Activated CD4-positive, alpha-beta T cell treated with anti-CD3 and anti-CD28 coated beads, Interleukin-2, amount 10 ng/mL, durations not matched to agents 24 days and 14 days (primary cell): ENCODE measurements around the gene PCBD1. TPM values are rescaled to one million over a fixed set of nuclear protein-coding genes. Genes with fewer than 3 reads are reported as not detected.

Experiments used
- DNase-seq: peaks from one replicate; pipeline ENCODE4 v3.0.0; 2022
- H3K27ac Mint-ChIP-seq: one replicate; pipeline ENCODE4 v1.8.0; 2022; ENCODE audit warnings: mild to moderate bottlenecking, mixed read lengths
- H3K27me3 Mint-ChIP-seq: one replicate; pipeline ENCODE4 v1.8.0; 2022; ENCODE audit warnings: mixed read lengths
- H3K36me3 Mint-ChIP-seq: one replicate; pipeline ENCODE4 v1.8.0; 2022; ENCODE audit warnings: low read depth, mild to moderate bottlenecking, mixed read lengths
- H3K4me1 Mint-ChIP-seq: one replicate; pipeline ENCODE4 v1.8.0; 2021; ENCODE audit warnings: mixed read lengths
- H3K4me3 Mint-ChIP-seq: one replicate; pipeline ENCODE4 v1.8.0; 2022; ENCODE audit warnings: mild to moderate bottlenecking, moderate library complexity, mixed read lengths
- H3K9me3 Mint-ChIP-seq: one replicate; pipeline ENCODE4 v1.8.0; 2021; ENCODE audit warnings: mixed read lengths
- intact Hi-C: fragments of 100-400 bp; cut with micrococcal nuclease; formaldehyde crosslinking; loops from one replicate; pipeline ENCODE4 v1.15.1; 2023
- total RNA-seq: library from RNA; stranded (reverse); gene quantifications from 2 replicates; pipeline ENCODE4 v1.2.3, GENCODE V29; 2022

The PCBD1 gene
- total RNA-seq, 1 donor from 2014 or later: 67.7 TPM

DNA sequence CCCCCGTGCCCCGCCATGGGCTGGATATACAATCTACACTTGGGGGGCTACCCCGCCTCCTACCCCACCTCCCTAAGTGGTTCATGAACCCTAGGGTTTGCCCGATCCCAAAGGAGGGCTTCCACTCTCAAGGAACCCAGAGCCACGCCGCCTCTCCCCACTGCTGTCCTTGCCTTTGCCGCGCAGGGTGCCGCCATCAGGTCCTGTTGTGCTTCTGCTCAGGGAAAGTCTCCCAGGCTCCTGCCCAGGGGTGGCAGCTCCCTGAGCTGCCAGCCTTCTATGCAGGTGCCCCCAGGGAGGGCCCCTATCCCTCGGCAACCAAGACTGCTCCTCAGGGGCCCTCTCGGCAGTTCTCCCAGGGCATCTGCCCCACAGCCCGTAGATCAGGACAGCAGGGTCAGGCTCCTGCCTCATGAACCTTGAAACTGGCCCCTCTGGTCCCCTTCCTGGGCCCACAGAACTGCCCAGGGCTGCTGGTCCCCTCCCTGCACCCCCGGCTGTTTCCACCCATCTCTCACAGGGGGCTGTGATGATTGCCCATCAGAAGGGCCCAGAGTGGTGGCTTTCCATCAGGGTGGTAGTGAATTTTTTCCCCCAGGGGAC lies 13.0 kb upstream of the PCBD1 start:
- Mint-ChIP-seq H3K27ac (no peak overlapping the region), H3K4me1 (no peaks in the 10 kb centered on the region), H3K27me3 (no peaks in the 10 kb centered on the region), H3K9me3 (no peaks in the 10 kb centered on the region), H3K4me3 (no peak overlapping the region), H3K36me3 (no peaks in the 10 kb centered on the region)
- DNase-seq: no peak
- intact Hi-C loops: no loop called here

DNA sequence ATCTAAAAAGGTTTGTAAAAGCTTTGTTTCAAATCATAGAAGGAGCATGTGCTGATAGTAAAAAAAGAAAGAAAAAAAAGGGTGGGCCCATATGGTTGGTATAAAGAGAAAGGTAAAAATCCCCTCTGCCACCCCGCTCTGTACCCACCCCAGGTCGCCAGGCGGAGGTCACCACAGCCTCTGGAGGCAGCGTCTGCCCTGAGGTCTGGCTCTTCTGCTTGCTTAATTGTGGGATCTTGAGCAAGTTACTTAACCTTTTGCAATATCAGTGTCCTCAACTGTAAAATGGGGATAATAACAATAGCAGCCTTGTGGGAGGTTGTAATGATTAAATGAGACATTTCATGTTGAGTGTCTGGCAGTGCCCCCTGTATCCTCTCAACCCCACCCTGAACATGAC lies 10.7 kb upstream of the PCBD1 start:
- Mint-ChIP-seq H3K4me3 (no peak overlapping the region), H3K27ac (no peak overlapping the region)
- intact Hi-C loops: no loop called here

DNA sequence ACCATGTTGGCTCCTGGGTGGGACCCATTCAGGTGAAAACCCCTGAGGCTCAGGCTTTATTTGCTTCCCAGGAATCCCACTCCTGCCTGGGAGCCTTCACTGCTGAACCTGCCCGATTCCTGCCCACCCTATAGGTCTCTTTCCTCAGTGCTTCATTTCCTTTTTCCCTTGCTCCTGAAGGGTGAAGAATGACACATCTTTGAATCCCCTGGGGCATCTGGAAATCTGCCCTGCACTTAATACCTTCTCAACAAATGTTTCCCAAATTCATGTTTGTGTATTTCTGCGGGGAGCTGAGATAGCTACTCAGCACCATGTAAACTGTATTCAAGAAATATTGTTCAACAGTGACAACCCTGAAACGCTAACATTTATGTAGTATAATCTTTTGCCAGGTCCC lies 10.3 kb upstream of the PCBD1 start:
- no peaks in the 10 kb centered on the region for H3K9me3 Mint-ChIP-seq
- no peaks in the 10 kb centered on the region for H3K36me3 Mint-ChIP-seq
- intact Hi-C loops: no loop called here
- no peak for DNase-seq
- no peak overlapping the region for H3K4me3 Mint-ChIP-seq
- H3K27me3 Mint-ChIP-seq: peaks cover 2% of the 10 kb centered on the region
- H3K4me1 Mint-ChIP-seq: no peaks in the 10 kb centered on the region
- H3K27ac Mint-ChIP-seq: no peak overlapping the region

More for the DNA sequence above, 10.7 kb upstream of the PCBD1 start:
- Mint-ChIP-seq H3K4me1 (no peaks in the 10 kb centered on the region), H3K9me3 (no peaks in the 10 kb centered on the region), H3K36me3 (no peaks in the 10 kb centered on the region), H3K27me3 (peaks cover 2% of the 10 kb centered on the region)
- no peak for DNase-seq

DNA sequence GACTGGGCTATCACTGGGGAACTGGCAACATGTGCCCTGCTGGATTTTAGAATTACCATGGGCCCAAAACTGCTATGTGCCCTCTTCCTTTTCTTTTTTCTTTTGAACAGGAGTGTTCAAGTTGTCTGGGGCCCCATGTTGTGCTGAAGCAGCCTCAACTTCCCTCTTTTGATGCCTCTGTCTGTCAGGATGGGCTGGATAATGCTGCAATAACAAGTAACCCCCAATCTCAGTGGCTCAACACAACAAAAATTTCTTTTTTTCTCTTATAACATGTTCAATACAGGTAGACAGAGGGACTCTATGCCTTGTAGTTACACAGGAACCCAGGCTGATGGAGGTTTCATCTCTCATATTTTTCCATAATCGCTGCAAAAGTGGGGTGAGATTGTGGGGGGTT lies 8.2 kb upstream of the PCBD1 start:
- Mint-ChIP-seq H3K9me3 (no peaks in the 10 kb centered on the region), H3K36me3 (no peaks in the 10 kb centered on the region), H3K27ac (no peak overlapping the region), H3K4me3 (no peak overlapping the region), H3K4me1 (peaks cover 4% of the 10 kb centered on the region), H3K27me3 (peaks cover 2% of the 10 kb centered on the region)
- intact Hi-C loops: no loop called here
- DNase-seq: no peak

DNA sequence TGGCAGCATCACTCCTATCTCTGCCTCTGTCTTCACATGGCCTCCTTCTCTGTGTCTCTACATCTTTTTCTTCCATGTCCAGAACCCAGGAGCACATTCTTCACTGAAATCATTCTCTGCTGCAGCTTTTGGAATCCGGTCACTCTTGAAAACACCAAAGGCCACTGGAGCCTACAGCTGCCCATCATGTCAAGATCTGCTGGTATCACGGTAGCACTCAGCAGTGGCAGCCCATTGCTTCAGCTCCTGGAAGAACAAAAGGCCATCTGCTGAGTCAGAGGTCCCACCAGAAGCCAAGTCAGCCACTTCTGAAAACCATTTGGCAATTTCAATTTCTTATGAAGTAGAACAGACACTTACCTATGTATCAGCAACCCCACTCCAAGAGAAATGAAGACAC lies 6.1 kb upstream of the PCBD1 start:
- intact Hi-C loops: no loop called here
- no peak for DNase-seq
- peaks cover 8% of the 10 kb centered on the region for H3K4me1 Mint-ChIP-seq
- peaks cover 2% of the 10 kb centered on the region for H3K27me3 Mint-ChIP-seq
- H3K36me3 Mint-ChIP-seq: no peaks in the 10 kb centered on the region
- H3K9me3 Mint-ChIP-seq: no peaks in the 10 kb centered on the region
- H3K27ac Mint-ChIP-seq: no peak overlapping the region
- H3K4me3 Mint-ChIP-seq: no peak overlapping the region

DNA sequence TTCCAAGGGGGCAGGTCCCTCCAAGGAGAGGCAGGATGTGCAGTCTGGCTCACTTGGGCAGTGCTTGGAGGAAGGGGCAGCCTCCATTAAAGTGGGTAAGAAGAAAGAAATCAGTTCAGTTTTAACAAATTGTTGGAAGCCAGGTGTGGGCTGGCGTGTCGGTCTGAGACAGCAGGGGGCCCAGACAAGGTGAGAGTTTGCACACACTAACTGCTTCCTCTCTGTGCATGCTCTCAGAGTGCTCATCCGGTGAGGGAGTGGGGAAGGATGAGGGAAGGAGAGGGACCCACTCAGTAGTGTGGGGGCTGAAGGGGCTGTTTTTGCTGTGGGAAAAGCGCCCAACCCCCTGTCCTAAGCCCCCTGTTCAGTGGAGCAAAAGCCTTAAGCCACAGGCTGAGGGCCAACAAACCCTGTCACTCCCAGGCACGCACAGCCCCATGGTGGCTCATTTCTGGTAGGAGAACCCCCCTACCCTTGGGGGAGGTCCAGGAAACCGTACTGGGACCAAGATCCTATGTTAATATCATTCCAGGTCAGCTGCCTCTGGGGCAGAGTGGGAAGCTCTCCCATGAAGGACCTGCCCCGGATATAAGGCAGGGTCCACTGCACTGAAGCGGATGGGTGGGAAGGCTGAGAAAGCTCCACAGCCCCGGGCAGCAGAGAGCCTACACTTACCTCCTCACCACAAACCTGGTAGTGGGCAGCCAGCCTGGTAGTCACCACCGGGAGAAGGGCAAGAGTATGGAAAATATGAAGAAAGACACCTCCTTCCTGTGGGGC lies 5.1 kb upstream of the PCBD1 start:
- Mint-ChIP-seq H3K27ac (no peak overlapping the region), H3K27me3 (peaks cover 2% of the 10 kb centered on the region), H3K4me1 (peaks cover 14% of the 10 kb centered on the region), H3K4me3 (no peak overlapping the region), H3K36me3 (no peaks in the 10 kb centered on the region), H3K9me3 (no peaks in the 10 kb centered on the region)
- intact Hi-C loops: no loop called here
- DNase-seq: no peak

DNA sequence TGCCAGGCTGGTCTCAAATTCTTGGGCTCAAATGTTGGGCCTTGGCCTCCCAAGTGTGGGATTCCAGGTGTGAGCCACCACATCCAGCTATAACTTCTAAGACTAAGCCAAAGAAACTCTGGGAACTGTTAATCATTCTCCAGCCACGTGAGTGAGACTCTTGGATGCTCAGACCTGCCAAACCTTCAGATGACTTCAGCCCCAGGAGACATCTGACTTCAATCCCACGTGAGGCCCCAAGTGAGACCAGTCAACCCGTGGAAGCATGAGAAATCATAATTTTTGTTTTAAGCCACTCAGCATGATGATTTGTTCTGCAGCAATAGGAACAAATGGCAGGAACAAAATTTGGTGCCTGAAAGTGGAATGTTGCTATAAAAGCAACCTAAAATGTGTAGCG lies 4.3 kb upstream of the PCBD1 start:
- H3K4me1 Mint-ChIP-seq: peaks cover 14% of the 10 kb centered on the region
- intact Hi-C loops: no loop called here
- H3K9me3 Mint-ChIP-seq: no peaks in the 10 kb centered on the region
- H3K27me3 Mint-ChIP-seq: peaks cover 2% of the 10 kb centered on the region
- no peak overlapping the region for H3K27ac Mint-ChIP-seq
- H3K36me3 Mint-ChIP-seq: no peaks in the 10 kb centered on the region
- H3K4me3 Mint-ChIP-seq: no peak overlapping the region
- DNase-seq: no peak

DNA sequence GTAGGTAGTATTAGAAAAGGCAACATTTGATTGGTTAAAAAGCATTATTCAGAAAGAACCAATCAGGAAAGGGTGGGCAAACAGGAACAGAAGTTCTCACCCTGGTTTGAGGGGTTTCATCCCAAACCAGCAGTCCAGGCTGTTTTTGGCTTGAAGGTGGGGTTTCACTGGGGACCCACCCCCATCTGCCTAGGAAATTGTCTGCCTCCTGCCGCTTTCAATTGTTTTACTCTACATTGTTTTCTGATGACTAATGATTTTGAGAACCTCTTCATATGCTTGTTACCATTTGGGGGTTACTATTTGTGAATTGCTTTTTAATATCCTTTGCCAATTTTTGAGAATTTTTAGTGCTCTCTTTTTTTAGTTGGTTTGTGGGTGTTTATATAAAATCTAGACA lies 3.3 kb upstream of the PCBD1 start:
- DNase-seq: no peak
- Mint-ChIP-seq H3K36me3 (no peaks in the 10 kb centered on the region), H3K27ac (no peak overlapping the region), H3K27me3 (peaks cover 2% of the 10 kb centered on the region), H3K4me1 (peaks cover 20% of the 10 kb centered on the region), H3K9me3 (no peaks in the 10 kb centered on the region), H3K4me3 (no peak overlapping the region)
- intact Hi-C loops: no loop called here

DNA sequence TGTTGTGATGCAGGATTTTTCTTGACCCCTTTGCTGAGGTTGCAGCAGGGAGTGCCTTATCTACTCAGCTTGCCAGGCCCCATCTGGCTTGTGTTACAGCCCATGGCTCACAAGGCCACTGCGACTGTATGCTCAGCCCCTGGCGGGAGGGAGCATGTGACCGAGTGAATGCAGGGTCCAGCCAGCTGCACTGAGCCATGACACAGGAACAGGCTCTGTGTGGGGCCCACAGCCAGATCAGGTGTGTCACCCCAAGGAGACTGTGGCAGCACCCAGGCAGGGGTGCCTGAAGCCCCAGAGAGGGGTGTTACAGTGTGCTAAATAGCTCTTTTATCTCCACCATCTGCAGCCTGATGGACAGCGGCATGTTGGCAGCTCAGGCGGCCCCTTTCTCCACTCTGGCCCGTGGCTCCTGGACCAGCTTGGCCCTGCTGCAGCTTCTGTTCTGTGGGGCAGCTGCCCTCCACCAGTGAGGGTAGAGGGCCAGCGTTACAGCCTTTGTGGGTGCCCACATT lies 2.6 kb upstream of the PCBD1 start:
- no peaks in the 10 kb centered on the region for H3K9me3 Mint-ChIP-seq
- intact Hi-C loops: no loop called here
- peaks cover 3% of the 10 kb centered on the region for H3K36me3 Mint-ChIP-seq
- peaks cover 25% of the 10 kb centered on the region for H3K4me1 Mint-ChIP-seq
- peaks cover 2% of the 10 kb centered on the region for H3K27me3 Mint-ChIP-seq
- no peak overlapping the region for H3K4me3 Mint-ChIP-seq
- H3K27ac Mint-ChIP-seq: no peak overlapping the region
- DNase-seq: no peak

DNA sequence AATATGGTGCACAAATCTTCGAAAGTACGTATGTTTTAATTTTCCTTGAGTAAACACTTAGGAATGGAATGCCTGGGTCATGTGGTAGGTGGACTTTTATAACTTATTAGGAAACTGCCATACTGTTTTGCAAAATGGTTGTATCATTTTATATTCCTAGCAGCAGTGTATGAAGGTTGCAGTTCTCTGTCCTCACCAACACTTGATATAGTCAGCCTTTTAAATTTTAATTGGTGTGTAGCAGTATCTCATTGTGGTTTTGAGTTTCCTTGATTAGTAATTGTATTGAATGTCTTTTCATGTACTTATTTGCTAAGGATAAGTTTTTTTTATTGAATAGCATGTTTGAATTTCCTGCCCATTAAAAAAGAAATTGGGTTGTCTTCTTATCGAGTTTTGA lies 926 bp upstream of the PCBD1 start:
- peaks cover 25% of the 10 kb centered on the region for H3K4me1 Mint-ChIP-seq
- H3K9me3 Mint-ChIP-seq: no peaks in the 10 kb centered on the region
- no peak for DNase-seq
- intact Hi-C loops: loop anchor here (10.0 kb wide), 1 partner anchor 414 kb away; the partner anchor contains the start of gene PALD1
- peaks cover 11% of the 10 kb centered on the region for H3K36me3 Mint-ChIP-seq
- peaks cover under 1% of the 10 kb centered on the region for H3K27me3 Mint-ChIP-seq
- H3K4me3 Mint-ChIP-seq: peak overlapping the region; percentile 82
- H3K27ac Mint-ChIP-seq: peak overlapping the region; percentile 88

DNA sequence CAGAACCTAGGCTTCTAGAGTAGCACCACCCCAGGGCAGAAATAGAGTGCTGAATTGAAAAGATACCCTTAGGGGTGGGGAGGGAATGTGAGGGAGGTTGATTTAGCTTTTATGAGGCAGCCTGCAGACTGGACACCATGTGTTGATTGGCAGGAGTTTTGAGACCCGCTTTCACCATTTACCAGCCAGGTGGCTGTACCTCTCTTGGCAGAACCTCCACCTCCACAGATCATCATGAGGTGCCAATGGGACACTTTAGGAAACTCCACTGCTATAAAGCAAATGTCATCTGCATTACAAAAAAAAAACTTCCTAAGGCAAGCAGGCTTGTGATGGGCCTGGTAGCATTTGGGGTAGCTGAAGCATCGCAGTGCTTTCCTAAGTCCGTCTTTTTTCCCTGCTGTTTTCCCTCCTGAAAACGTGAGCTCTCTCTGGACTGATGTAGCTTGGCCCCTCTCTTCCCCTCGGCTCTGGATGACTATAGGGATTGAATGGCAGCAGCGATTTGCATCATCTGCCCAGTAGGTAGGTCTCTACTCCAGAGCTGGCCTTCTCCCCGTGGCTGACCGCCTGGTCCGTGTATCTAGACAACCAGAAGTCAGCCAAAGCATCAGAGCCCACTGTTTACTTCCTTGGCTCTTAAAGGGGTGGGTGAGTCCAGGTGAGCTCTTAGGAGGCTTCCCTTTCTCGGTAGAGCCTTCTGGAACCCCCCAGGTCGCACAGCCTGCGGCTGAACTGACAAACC lies 1.3 kb downstream of the PCBD1 start:
- Mint-ChIP-seq H3K4me3 (peak overlapping the region; percentile 82), H3K4me1 (peaks cover 21% of the 10 kb centered on the region), H3K27ac (peak overlapping the region; percentile 73), H3K27me3 (no peaks in the 10 kb centered on the region), H3K36me3 (peaks cover 23% of the 10 kb centered on the region), H3K9me3 (no peaks in the 10 kb centered on the region)
- intact Hi-C loops: loop anchor here (10.0 kb wide), 1 partner anchor 412 kb away; the partner anchor contains the start of gene PALD1
- no peak for DNase-seq

DNA sequence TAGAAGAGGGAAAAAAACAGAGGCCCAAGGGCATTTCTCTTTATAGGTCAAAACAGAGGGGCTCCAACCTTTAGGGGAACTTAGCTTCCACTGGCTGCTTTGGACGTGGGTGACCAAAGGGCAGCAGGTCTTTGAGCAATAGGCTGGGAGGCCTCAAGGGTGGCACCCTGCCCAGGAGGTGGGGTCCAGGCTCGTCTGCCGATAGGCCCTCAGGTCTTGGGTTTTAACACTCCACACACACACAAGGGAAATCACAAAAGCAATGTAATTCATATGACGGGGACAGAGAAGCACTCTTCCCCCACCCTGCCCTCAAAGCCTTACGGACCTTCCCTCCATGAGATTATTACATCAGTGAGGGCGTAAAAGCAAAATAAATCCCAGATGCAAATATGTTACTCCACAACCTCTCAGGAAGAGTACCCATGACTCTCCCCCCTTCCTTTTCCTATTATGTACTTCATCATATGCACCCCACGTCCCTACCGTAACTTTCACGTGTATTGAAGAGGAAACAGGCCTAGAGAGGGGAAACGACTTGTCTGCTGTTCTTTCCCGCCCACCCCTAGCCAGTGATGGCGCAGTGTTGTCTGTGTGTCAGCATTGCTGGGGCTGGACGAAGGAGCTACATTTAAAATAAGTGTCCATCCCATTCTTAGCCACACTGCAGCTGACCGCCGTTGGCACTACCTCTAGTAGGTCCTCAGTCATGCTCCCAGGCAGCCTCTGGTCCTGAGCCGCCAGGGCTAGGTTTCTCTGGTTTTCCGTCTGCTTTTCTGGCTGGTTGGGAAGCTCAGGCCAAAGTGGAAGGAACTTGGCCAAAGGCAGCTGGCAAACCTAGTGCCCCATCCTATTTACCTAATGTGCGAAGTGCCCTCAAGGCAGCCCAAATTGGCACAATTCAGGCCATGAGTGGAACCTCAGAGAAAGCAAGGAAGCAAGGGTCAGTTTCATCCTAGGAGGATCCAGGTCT lies 2.1 kb downstream of the PCBD1 start:
- Mint-ChIP-seq H3K27ac (peak overlapping the region; percentile 56), H3K36me3 (peaks cover 23% of the 10 kb centered on the region), H3K9me3 (no peaks in the 10 kb centered on the region), H3K4me1 (peaks cover 21% of the 10 kb centered on the region), H3K4me3 (peak overlapping the region; percentile 23), H3K27me3 (no peaks in the 10 kb centered on the region)
- no peak for DNase-seq
- intact Hi-C loops: loop anchor here (10.0 kb wide), 1 partner anchor 411 kb away; the partner anchor contains the start of gene PALD1

DNA sequence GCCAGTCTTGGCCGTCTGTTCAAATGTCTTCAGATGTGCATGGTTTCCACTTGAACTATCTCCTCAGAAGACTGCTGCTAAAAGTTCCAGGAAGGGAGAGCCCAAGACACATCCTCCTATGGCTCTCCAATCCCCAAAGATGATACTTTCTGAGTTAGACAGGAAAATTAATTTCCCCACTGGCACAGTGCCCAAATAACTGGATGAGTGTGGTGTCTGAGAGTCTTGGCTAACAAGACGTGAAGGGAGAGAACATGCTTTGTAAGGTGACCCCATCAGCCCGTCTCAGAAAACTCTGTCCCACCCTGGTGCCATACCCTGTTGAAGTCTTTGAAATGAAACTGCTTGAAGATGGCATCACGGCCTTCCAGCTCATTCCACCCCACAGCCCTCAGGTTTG lies 2.9 kb downstream of the PCBD1 start:
- intact Hi-C loops: loop anchor here (10.0 kb wide), 1 partner anchor 411 kb away; the partner anchor contains the start of gene PALD1
- peaks cover 21% of the 10 kb centered on the region for H3K4me1 Mint-ChIP-seq

More for the DNA sequence above, 2.9 kb downstream of the PCBD1 start:
- Mint-ChIP-seq H3K27me3 (no peaks in the 10 kb centered on the region), H3K9me3 (no peaks in the 10 kb centered on the region), H3K36me3 (peaks cover 23% of the 10 kb centered on the region), H3K27ac (no peak overlapping the region), H3K4me3 (no peak overlapping the region)
- DNase-seq: no peak
